Upper lobe of left lung (tissue), 6 donors: ENCODE data around the gene UBR1. TPM values are rescaled to one million over a fixed set of nuclear protein-coding genes. Genes with fewer than 3 reads are reported as not detected.
A peak's percentile ranks its signal among the peaks of the same experiment; 100 is the strongest.

ENCODE experiments used
- ATAC-seq, 2 donors: fragments of 200-7000 bp; cut with Tn5 transposase; one replicate each; pipeline ENCODE4 v1.9.1; 2022; ENCODE audit warnings: mild to moderate bottlenecking in 2 of 2, moderate library complexity in 2 of 2; ENCODE audit not compliant: low FRiP score in 2 of 2
- DNase-seq, 2 donors: peaks; one replicate each; pipeline ENCODE4 v3.0.0-alpha.2; 2019 to 2020
- H3K27ac ChIP-seq, 4 donors: fragments of 200-600 bp; sonication (generic); one replicate each; pipeline ENCODE4 v1.5.1; 2016 to 2019
- H3K27me3 ChIP-seq, 4 donors: fragments of 200-600 bp; sonication (generic); one replicate each; pipeline ENCODE4 v1.5.1; 2017 to 2019
- H3K36me3 ChIP-seq, 4 donors: fragments of 200-600 bp; sonication (generic); one replicate each; pipeline ENCODE4 v1.5.1; 2016 to 2019
- H3K4me1 ChIP-seq, 4 donors: fragments of 200-600 bp; sonication (generic); one replicate each; pipeline ENCODE4 v1.5.1; 2018 to 2019
- H3K4me3 ChIP-seq, 4 donors: fragments of 200-600 bp; sonication (generic); one replicate each; pipeline ENCODE4 v1.5.1; 2017 to 2019; ENCODE audit warnings: mild to moderate bottlenecking in 2 of 4, moderate library complexity in 1 of 4
- H3K9me3 ChIP-seq, 4 donors: fragments of 200-600 bp; sonication (generic); one replicate each; pipeline ENCODE4 v1.5.1; 2018 to 2019
- CTCF ChIP-seq, 6 experiments: fragments of 450-650 bp in 4 of 6; fragments of 200-600 bp in 2 of 6; sonication (generic) in 2 of 6; IDR thresholded peaks; one replicate each; pipeline ENCODE4 v1.5.1; 2016 to 2019; ENCODE audit warnings: antibody characterized with exemption in 6 of 6
- EP300 ChIP-seq, 4 donors: sonication (generic); formaldehyde crosslinking; IDR thresholded peaks; one replicate each; pipeline ENCODE4 v1.5.1; 2017; ENCODE audit warnings: antibody characterized with exemption in 4 of 4, control low read depth in 2 of 4
- POLR2A ChIP-seq, 4 donors: fragments of 450-650 bp; IDR thresholded peaks; one replicate each; pipeline ENCODE4 v1.5.1; 2016 to 2017; ENCODE audit warnings: antibody characterized with exemption in 4 of 4, mild to moderate bottlenecking in 2 of 4
- POLR2AphosphoS5 ChIP-seq, 2 donors: sonication (generic); formaldehyde crosslinking; IDR thresholded peaks; one replicate each; pipeline ENCODE4 v1.5.1; 2017; ENCODE audit warnings: antibody characterized with exemption in 2 of 2
- WGBS, 2 donors: methylation state at CpG; one replicate each; pipeline ENCODE4 v1.1.5; 2017 to 2018; 5-methylcytosine and 5-hydroxymethylcytosine counted together
- total RNA-seq, 6 donors: library from RNA; depleted of rRNA in 4 of 6; stranded (reverse); fragments of >200 nt in 4 of 6; gene quantifications; one replicate each; pipeline versions ENCODE4 v1.1.0 to v1.2.1, GENCODE V29; 2016 to 2021
- donor health status: DM: no; HTN: no; CAD: no; lungs with moderate emphysema.
- donor health status: DM: no; HTN: yes; CAD: no; lungs with severe emphysema.

UBR1 gene
- total RNA-seq, 6 donors from 2014 or later: 23.7 to 49.2 (median 27.2) TPM

GRCh38 chr15:42932833-42933515 is 172.9 kb downstream of the UBR1 start:
- no peaks in the 10 kb centered on the region for H3K9me3 ChIP-seq
- ATAC-seq (no peak), DNase-seq (no peak)
- H3K27me3 ChIP-seq: no peaks in the 10 kb centered on the region
- 94 to 97% methylated on average over 2 of the region's 2 CpGs for WGBS, 2 donors
- H3K4me3 ChIP-seq: no peak overlapping the region
- no peaks in the 10 kb centered on the region for H3K36me3 ChIP-seq
- no peak overlapping the region for H3K27ac ChIP-seq
- H3K4me1 ChIP-seq: no peaks in the 10 kb centered on the region
- TF ChIP-seq EP300 (IDR thresholded peaks at IDR 0.05) (no peak), POLR2AphosphoS5 (IDR thresholded peaks at IDR 0.05) (no peak), CTCF (IDR thresholded peaks at IDR 0.05) (no peak), POLR2A (IDR thresholded peaks at IDR 0.05) (no peak)

- Histone ChIP-seq H3K36me3 (no peaks in the 10 kb centered on the region), H3K4me1 (peaks cover 0 to 1% (median 0%) of the 10 kb centered on the region in 4 donors), H3K9me3 (no peaks in the 10 kb centered on the region), H3K27me3 (no peaks in the 10 kb centered on the region), H3K4me3 (no peak overlapping the region), H3K27ac (no peak overlapping the region)
- 74 to 77% methylated on average over 7 of the region's 7 CpGs for WGBS, 2 donors
- ATAC-seq (no peak), DNase-seq (no peak)
- TF ChIP-seq CTCF (IDR thresholded peaks at IDR 0.05): no peak
- TF ChIP-seq POLR2AphosphoS5 (IDR thresholded peaks at IDR 0.05): no peak
- no peak for TF ChIP-seq EP300 (IDR thresholded peaks at IDR 0.05)
- no peak for TF ChIP-seq POLR2A (IDR thresholded peaks at IDR 0.05)
Observed at GRCh38 chr15:42931702-42932486, 173.9 kb downstream of the UBR1 start.

GRCh38 chr15:42929306-42929848 is 176.5 kb downstream of the UBR1 start:
- Histone ChIP-seq H3K4me1 (peaks cover 0 to 4% (median 0%) of the 10 kb centered on the region in 4 donors), H3K9me3 (no peaks in the 10 kb centered on the region), H3K4me3 (no peak overlapping the region), H3K36me3 (no peaks in the 10 kb centered on the region), H3K27me3 (no peaks in the 10 kb centered on the region), H3K27ac (no peak overlapping the region)
- ATAC-seq (no peak), DNase-seq (no peak)
- WGBS, 2 donors: 70 to 71% methylated on average over 2 of the region's 2 CpGs
- TF ChIP-seq POLR2AphosphoS5 (IDR thresholded peaks at IDR 0.05) (no peak), POLR2A (IDR thresholded peaks at IDR 0.05) (no peak), CTCF (IDR thresholded peaks at IDR 0.05) (no peak), EP300 (IDR thresholded peaks at IDR 0.05) (no peak)

- Histone ChIP-seq H3K36me3 (no peaks in the 10 kb centered on the region), H3K27ac (peak overlapping the region in 3 of 4 donors; percentile 32 to 92 (median 46)), H3K9me3 (no peaks in the 10 kb centered on the region), H3K4me3 (peak overlapping the region; percentile 51 to 97 (median 82)), H3K27me3 (no peaks in the 10 kb centered on the region), H3K4me1 (peaks cover 7 to 22% (median 15%) of the 10 kb centered on the region in 4 donors)
- TF ChIP-seq CTCF (IDR thresholded peaks at IDR 0.05): no peak
- TF ChIP-seq EP300 (IDR thresholded peaks at IDR 0.05): no peak
- TF ChIP-seq POLR2AphosphoS5 (IDR thresholded peaks at IDR 0.05): no peak
- TF ChIP-seq POLR2A (IDR thresholded peaks at IDR 0.05): no peak
- 4 to 8% methylated on average over 14 to 19 of the region's 19 CpGs for WGBS, 2 donors
- ATAC-seq (peak; percentile 36 to 51), DNase-seq (peak in 1 of 2 donors; percentile 26)
Observed at GRCh38 chr15:42921342-42921731, 184.5 kb downstream of the UBR1 start.
